Raji (cell line): ENCODE data around the gene GM2A.

ENCODE experiments used
- POLR2A ChIP-seq: IDR thresholded peaks from 2 replicates; pipeline ENCODE4 v1.6.1; 2011; ENCODE audit warnings: low read depth, low read length, control low read depth; ENCODE audit not compliant: insufficient read depth

GM2A gene

DNA sequence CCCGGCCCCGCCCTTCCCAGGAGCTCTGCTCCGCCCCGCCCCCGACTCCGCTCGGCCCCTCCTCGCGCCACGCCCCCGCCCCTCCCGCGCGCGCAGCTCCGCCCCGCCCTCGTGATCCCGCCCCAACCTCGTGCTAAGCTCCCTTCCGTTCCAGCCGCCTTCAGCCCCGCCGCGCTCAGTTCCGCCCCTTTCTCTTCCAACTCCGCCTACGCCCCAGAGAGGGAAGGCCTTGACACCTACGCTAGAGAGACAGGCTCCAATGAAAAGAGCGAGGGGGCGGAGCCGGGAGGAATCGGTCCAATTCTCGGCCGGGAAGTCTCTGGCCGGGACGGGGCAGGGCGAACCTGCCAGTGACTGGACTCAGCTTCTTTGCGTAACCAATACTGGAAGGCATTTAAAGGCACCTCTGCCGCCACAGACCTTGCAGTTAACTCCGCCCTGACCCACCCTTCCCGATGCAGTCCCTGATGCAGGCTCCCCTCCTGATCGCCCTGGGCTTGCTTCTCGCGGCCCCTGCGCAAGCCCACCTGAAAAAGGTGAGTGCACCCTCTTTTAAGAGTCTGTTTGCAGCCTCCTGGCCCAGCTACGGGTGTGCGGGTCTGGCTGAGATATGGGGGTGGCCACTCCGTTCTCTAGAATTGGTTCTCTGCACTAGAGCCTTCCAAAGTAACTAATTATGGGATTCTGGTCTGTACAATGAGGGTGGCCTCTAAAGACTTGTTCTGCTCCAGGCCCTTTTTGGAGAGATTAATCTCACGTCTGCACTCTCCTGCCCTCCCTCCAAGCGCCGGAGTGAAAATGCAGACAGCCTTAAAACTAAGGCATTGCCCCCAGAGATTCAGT is at the start of gene GM2A:
GM2A (plus strand) TSS at position 424 of the 843 bp plus-strand sequence; CDS start at position 456, 32 bp downstream.
- TF ChIP-seq POLR2A: peak; percentile 94

DNA sequence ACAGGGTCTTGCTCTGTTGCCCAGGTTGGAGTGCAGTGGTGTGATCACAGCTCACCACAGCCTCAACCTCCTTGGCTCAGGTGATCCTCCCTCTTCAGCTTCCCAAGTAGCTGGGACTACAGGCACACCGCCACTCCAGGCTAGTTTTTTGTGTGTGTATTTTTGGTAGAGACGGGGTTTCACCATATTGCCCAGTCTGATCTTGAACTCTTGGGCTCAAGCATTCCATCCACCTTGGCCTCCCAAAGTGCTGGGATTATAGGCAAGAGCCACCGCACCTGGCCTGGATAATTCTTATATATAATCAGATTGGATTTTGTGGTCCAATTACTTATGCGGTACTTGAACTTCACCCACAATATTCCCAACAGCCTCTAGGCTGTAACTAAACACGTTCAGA is 48.9 kb upstream of the GM2A start:
- TF ChIP-seq POLR2A: no peak

DNA sequence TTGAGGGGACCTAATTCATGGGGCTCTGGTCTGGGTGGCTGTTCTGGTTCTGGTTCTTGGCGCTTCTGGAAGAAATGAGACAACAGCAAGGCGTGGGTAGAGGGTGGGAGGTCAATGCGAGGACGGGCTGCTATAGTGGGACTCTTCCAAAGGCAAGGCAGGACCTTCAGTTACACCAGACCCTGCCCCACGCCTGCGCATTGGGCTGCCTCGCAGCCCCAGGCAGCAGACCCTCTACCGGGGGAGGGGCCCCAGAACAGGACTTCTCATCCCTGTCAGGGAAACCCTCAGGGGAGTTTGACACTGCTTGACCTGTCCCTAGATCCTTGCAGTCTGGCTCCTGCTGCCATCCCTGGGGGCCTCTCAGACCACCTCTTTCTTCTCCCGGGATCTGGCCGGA is 47.6 kb upstream of the GM2A start:
- TF ChIP-seq POLR2A: no peak

GRCh38 chr5:151208481-151208914 is 44.5 kb upstream of the GM2A start:
- no peak for TF ChIP-seq POLR2A

GRCh38 chr5:151212406-151212798 is 40.6 kb upstream of the GM2A start:
- TF ChIP-seq POLR2A: peak; percentile 74

DNA sequence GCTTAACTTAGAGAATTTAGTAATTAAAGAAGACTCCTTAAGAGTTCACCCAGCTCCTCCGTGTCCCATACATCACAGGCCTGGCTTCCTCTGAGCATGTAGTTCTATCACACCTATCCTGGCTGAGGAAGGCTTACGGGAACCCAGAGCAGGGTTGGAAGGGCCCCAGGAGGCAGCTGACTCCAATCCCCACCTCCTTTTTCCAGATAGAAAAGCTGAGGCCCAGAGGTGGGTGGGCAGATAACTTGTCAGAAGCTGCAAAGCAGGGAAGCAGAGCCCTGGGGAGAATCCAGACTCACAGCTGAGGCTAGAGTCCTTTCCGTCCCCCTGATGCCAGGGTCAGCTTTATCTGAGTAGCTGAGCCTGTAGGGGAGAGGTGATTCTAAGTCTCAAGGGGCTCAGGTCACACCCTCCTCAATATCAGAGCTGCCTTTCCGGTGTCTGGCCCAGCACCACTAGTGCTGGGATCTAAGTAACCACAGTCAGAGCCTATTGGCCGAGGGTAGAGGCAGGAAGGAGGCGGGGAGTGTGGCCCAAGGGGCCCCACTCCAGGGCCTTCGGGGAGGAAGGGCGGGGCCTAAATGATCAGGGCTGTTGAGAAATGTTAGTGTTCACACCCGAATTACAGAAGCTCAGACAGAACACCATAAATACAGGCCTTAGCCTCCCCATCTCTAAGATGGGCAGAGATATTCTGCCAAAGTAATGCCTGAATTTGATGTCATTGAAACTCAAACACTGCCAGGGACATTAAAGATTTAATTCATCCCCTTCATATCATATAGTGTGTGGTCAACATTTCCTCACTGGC is 39.0 kb upstream of the GM2A start:
- peak; percentile 94 for TF ChIP-seq POLR2A

- TF ChIP-seq POLR2A: peak; percentile 52
Observed at GRCh38 chr5:151214614-151215545, 38.1 kb upstream of the GM2A start.

DNA sequence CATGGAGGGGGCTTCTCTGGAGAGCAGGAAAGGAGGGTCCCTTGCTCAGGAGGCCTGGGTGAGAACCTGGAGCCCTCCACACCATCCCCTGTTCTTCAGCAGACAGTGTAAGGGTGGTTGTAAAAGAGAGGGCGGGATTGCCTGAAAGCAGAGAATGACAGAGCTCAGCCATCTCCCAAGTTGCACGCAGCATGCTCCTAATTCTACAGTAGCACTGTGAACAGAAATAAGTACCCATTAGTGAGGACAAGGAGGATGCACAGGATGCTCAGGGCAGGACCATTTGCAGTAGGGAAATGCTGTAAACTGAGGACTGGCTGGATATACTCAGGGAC is 37.5 kb upstream of the GM2A start:
- no peak for TF ChIP-seq POLR2A

- TF ChIP-seq POLR2A: no peak
Observed at GRCh38 chr5:151216781-151217180, 36.2 kb upstream of the GM2A start.

GRCh38 chr5:151218177-151218576 is 34.8 kb upstream of the GM2A start:
- TF ChIP-seq POLR2A: no peak

- TF ChIP-seq POLR2A: no peak
Observed at GRCh38 chr5:151219138-151219537, 33.8 kb upstream of the GM2A start.

- no peak for TF ChIP-seq POLR2A
Observed at GRCh38 chr5:151219789-151220188, 33.2 kb upstream of the GM2A start.

DNA sequence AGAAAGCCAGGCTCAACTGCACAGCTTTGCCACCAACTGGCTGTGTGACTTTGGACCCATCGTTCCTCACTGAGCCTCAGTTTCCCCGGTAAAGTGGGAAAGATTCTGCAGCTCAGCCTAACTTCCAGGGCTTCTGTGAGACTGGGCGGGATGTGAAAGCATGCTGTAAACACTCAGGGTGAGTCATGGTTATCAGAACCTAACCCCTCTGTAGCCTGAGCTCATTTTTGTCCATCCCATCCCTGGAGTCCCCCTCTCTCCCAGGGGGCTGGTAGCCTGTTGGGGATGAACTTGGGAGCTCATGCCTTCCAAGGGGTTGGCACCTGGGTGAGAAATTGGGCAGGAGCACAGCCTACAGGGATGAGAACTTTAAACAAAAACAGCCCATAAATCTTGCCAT is 31.4 kb upstream of the GM2A start:
- TF ChIP-seq POLR2A: no peak

DNA sequence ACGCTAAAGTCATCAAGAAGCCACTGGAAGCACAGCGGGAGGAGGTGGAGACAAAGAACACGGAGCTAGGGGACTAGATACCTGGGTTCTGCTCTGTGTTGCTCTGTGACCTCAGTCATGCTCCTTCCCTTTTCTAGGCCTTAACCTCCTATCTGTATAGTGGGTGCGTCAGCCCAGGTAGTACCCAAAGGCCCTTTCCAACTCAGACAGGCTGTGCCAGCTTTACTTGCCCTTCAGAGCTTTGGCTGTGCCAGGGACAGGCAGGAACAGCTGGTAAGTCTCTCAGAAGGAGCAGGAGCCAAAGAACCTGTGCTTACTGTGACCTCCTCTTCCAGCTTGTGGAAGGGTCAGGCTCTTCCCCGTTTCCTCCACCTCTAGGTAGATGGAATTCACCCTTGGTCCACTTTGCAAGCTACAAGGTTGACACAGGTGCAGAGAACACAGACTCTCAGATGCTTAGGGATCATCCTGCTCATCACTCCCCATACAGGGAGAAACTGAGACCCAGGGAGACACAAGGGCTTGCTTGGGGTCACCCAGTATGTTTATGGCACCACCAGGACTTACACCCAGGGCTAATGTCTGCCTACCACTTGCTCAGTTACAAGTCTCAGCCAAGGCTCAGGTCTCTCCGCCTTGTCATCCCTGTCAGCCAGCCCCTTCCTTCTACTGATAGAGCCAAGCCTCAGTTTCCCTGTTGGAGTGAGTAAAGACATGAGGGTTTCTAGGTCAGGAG is 30.8 kb upstream of the GM2A start:
- no peak for TF ChIP-seq POLR2A
